HG02571 (cell line): ENCODE data around the gene GARIN5A.

ENCODE experiments used
- ATAC-seq: cut with Tn5 transposase; IDR thresholded peaks from one replicate; pipeline ENCODE4 v1.9.1; 2021; ENCODE audit warnings: mild to moderate bottlenecking, moderate library complexity; ENCODE audit not compliant: unreplicated experiment

GARIN5A gene

GRCh38 chr19:50509366-50509765 is 32.7 kb upstream of the GARIN5A start:
- no peak for ATAC-seq

GRCh38 chr19:50508843-50509190 is 32.2 kb upstream of the GARIN5A start:
- ATAC-seq, result no peak

GRCh38 chr19:50507376-50507775 is 30.7 kb upstream of the GARIN5A start:
- no peak for ATAC-seq

- no peak for ATAC-seq
Measured at GRCh38 chr19:50506700-50507099, 30.1 kb upstream of the GARIN5A start.

DNA sequence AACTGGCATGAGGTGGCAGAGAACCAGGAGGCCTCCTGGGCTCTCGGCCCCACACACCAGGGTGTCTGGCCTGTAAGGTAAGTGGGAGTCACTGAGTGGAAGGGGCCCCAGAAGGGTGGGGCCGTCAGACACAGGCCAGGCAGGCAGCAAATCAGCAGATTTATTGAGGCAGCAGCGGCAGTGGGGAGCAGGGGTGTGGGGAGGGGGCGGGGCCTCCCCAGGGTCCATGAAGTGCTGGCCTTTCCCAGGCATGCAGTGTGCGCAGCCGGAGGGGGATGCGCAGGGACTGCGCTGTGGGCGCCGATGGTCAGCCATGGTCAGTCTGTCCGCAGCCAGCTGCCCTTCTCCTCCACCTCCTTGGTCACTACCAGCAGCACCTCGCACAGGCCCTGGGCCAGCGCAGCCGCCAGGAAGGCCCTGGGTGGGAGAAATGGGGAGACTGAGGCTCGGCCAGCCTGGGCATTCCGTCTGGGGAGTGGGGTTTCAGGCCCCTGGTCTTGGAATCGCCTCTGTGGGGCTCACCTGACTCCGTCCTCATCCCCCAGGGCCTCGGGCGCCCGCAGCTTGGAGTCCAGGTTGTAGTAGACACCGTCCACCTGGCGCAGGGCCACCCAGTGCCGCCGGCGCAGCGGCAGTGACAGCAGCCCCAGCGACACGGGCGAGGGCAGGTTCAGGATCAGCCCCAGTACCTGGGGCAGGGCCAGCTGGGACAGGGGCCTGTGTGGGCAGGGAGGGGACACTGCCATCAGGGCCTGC is 29.4 kb upstream of the GARIN5A start:
- ATAC-seq, result no peak

GRCh38 chr19:50501568-50502475 is 25.2 kb upstream of the GARIN5A start:
- ATAC-seq, result no peak

- ATAC-seq, result no peak
Measured at GRCh38 chr19:50501186-50501567, 24.5 kb upstream of the GARIN5A start.

DNA sequence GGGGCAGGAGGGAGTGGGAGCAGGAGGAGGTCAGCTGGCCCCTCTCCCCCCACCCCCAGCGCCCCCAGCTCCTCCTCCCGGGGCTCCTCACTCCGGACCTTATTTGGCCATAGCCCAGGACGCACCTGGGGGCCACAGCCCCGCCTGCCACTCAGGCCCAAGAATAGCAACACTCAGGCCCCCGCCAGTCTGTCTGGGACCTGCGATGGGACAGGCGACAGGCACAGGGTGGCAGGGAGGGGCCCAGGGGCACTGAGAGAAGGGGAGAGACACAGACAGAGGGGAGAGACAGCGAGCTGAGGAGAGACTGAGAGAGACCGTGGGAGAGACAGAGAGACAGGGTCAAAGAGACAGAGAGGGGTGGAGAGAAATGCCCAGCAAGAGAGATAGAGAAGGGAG is 24.1 kb upstream of the GARIN5A start:
- no peak for ATAC-seq

- ATAC-seq, result no peak
Measured at GRCh38 chr19:50500060-50500752, 23.6 kb upstream of the GARIN5A start.

GRCh38 chr19:50498219-50499056 is 21.8 kb upstream of the GARIN5A start:
- no peak for ATAC-seq

- ATAC-seq, result no peak
Measured at GRCh38 chr19:50497022-50497405, 20.4 kb upstream of the GARIN5A start.

DNA sequence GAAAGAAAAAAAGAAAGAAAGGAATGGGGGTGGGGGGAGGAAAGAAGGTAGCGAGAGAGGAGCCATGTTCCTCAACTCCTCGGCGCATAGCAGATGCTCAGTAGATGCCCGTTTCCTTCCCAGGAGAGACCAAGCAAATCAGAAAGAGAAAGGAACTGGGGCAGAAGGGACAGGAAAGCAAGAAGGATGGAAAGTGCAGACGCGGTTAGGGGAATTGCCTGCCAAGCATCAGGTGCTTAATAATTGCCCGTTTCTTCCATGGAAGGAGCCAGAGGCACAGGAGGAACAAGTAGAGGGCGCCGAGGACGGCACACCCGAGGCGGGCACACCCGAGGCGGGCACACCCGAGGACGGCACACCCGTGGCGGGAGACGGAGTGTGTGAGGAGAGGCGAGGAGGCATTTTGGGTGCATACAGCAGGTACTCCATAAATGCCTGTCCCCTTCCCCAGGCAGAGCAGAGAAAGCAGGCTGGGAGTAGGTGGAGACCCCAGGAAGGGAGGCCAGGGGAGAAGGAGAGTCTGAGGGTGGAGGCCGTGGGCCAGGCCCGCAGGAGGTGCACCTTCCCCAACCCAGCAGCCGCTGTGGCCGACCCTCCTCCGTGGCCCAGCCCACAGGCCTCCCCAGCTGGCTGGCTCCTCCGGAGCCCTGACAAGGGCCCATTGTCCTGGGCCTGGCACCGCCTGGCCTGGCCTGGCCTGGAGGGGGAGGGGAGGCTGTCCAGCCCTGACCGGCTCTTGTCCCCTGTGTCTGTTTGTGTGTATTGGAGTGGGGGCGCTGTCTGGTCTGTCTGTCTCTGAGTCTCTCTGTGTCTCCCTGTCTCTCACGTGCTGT is 19.8 kb upstream of the GARIN5A start:
- ATAC-seq, result no peak

GRCh38 chr19:50495020-50495531 is 18.4 kb upstream of the GARIN5A start:
- ATAC-seq, result no peak

DNA sequence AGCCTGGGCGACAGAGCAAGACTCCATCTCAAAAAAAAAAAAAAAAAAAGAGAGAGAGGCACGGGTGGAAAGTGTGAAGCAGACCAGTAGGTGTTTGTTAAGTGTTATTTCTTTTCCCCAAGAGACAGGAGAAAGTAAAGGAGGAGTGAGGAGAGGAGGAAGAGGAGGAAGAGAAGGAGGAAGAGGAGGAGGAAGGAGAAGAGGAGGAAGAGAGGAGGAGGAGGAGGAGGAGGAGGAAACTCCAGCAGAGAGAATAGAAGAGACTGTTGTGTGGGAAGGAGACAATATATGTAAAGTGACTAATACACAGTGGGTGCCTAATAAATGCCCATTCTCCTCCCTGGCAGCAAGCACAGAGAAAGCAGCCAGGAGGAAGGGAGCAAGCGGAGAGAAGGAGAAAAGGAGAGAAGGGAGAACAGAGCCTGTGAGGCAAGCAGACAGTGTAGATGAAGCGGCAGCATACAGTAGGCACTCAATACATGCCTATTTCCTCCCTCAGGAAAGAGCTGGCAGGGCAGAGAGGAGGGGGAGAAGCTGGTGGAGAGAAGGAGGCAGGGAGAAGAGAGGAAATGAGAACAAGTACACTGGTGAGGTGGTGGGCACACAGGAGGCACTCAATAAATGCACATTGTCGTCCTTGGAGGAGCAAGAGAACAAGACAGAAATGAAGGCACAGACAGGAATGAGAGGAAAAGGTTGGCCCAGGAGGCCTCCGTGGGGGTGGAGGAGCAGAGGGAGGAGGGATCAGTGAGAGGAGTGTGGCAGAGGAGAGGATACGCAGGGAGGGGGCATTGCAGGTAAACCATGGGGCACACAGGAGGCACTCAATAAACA is 17.8 kb upstream of the GARIN5A start:
- ATAC-seq, result no peak

- ATAC-seq, result no peak
Measured at GRCh38 chr19:50493171-50493570, 16.5 kb upstream of the GARIN5A start.

GRCh38 chr19:50492303-50493052 is 15.8 kb upstream of the GARIN5A start:
- ATAC-seq, result no peak

DNA sequence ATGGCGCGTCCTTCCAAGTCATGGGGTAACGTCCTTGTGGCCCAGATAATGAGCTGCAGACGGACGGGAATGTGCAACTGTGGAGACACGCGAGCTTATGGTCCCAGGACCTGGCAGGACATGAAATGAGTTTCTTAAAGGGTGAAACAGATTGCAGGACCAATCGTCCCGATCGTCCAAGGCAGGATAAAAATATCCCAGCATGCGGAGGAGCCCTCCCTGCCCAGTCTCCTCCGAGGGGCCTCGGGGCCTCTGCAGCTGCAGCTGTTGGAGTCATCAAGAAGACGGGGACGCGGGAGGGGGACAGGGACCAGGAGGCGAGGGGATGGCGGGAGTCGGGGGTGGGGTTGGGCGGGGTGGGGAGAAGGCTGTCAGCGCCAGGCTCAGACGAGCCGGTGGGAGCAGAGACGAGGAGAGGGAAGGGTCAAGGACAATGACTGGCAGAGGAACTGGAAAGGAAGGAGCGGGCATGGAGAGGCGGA is 14.4 kb upstream of the GARIN5A start:
- no peak for ATAC-seq

GRCh38 chr19:50490411-50490811 is 13.8 kb upstream of the GARIN5A start:
- no peak for ATAC-seq
